HG03064 (cell line): ENCODE measurements around the gene CHN2.
"Not testable (repeated sequence)": the region's sequence is repeated elsewhere in the genome, so short reads cannot be mapped to it uniquely, and the experiment has no call there.

Source experiments
- ATAC-seq: cut with Tn5 transposase; IDR thresholded peaks from one replicate; pipeline ENCODE4 v1.9.1; 2021; ENCODE audit warnings: low read depth; ENCODE audit not compliant: unreplicated experiment

Gene CHN2

DNA sequence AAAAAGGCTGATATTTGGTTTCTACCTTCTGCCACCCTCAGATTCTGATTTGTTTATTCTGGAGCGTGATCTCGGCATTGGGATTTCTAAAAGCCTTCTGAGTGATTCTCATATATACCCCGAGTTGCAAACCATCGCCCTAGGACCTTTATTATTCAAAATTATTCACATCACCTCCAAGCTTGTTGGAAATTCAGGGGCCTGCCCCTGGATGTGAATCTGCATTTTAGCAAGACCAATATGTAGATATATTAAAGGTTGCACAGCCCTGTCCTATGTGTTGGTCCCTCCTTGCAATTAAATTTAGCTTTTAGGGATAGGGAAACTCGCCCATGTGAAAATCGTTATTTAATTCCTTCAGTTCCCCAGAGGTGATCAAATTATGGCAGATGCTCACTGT lies 9.0 kb upstream of the CHN2 start:
- ATAC-seq, result no peak

GRCh38 chr7:29189743-29190201 lies 4.8 kb upstream of the CHN2 start:
- ATAC-seq, result no peak

DNA sequence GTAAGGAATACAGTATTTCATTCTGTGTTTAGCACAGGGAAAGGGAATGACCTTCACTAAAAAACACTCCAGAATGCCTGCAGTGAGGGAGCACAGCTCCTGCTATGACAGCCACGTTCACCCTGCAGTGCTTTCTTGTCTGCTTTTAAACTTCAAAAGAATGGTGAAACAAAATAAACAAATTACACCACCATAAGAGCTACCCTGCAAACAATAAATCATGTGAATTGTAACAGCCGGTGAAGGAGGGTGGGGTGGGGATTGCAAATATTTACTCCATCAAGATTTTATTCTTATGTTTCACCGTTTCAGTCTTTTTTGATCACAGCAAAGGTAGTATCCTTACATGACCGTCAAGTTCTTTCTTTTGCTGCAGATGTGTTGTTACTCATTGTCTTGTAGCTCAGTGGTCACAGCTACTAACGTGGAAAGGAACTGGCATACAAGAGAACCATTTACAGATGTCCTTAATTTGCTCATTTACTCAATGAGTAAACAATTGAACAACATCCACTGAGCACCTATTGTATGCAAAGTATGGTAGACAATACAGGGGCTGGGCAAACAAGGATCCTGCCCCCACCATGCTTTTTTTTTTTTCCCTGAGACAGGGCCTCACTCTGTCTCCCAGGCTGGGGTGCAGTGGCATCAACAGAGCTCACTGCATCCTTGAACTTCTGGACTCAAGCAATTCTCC lies 4.1 kb upstream of the CHN2 start:
- no peak for ATAC-seq

DNA sequence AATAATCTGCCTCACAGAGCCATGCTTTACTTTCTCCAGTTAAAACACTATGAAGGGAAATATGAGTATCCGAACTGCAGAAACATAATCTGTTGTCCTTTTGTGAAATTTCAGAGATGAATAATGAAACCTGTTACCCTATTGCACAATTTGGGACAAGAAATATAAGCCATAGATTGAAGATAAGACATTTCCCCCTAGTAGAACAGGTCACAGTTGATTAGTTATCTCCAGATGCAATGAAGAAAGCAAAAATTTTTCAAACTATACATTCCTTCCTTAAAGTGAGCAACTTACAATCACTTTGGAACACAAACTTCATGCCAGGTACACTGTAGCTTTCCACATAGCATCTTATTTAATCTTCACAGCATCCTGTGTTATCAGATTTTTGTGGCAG lies 2.3 kb upstream of the CHN2 start:
- ATAC-seq, result no peak

DNA sequence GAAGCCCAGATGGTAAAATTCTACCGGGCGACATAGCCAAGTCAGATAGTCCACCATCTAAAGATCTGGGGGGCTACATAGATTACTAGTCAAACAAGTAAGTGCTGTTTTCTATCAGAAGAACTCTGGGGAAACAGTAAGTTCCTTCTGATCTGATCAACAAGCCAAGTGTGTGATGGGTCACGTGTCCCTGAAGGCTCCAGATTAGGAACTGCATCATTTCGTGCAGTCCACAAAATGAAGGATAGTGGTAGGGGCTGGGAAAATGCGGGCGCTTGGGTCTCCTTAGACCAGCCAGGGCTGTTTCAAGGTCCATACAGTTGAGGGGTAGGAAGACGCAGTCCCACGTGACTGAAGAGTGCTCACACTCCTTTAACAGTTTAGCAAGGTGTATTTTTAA lies 1.8 kb upstream of the CHN2 start:
- ATAC-seq, result no peak

DNA sequence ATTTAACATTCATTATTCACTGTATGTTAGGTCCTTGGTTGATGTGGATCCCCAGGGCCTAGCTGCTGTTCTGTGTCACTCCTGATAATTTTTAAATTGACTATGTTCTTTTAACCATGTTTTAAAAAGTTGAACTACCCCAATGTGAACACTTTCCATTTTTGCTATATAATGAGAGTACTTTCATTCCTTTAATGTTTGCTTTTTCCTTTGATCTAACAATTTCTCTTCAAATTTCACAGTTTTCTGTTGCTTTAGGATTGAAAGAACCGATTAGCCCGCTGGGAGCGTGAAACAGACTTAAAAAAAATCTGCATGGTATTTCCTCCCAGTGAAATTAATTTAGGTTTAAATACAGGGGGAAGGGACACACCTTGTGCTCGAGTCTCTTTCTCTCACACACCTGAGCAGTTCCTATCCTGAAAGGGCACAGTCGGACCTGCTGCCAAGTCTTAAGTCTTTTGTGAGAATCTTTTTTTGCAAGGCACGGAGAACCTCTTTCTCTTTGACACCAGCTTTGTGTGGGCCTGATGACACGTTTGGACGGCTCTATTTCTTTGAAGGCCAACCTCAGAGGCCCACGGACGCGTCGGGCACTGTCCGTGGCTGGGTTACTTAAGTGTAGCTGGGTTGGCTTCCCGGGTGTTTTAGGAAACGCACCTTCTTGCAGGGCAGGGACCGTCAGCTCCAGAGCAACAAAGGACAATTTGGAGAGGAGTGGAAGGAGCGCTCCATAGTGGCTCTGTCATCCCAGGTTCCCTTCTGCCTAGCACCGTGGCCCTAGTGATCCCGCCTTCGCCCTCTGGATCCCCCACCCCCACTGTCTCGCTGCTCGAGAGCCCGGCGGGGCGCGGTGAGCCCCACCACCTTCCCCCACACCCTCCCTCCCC lies 1.0 kb upstream of the CHN2 start:
- no peak for ATAC-seq

DNA sequence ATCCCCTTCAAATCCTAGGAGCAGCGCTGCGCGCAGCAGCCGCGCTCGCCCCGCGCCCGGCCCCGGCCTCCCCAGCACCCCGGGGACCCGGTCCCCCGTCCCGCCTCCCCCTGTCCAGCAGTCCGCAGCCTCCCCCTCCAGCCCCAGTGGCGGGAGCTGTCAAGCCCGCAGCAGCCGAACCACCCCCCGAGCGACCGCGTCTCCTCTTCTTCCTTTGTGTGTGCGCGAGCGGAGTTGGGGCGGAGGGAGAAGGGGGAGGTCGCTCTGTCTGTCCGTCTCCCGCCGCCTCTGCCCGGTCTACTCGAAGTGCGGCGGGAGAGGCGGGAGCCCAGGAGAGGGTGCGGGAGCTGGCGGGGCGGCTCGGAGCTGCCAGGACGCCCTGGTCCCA lies 375 bp upstream of the CHN2 start:
- no peak for ATAC-seq

GRCh38 chr7:29196191-29196590 lies 1.6 kb downstream of the CHN2 start:
- ATAC-seq, result no peak

GRCh38 chr7:29196971-29197595 lies 2.5 kb downstream of the CHN2 start:
- ATAC-seq, result no peak

- ATAC-seq, result no peak
Observed at GRCh38 chr7:29197916-29198315, 3.3 kb downstream of the CHN2 start.

DNA sequence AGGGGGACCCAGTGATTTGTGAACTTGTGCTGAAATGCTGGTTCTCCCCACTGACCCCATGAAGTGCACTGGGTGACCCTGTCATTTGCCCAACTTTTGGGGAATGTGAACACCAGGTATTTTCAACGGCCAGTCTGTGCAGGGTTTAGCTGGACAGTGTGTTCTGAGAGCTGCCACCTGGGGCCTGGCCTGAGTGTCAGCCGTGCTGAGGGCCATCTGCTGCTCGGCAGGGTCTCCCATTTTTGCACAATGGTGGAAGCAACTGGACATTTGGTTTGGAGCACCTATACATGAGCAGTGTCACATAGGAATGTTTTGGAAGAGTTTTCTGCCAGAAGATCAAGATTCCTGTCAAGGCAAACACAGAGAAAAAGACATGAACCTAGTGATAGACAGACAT lies 5.2 kb downstream of the CHN2 start:
- ATAC-seq, result no peak

DNA sequence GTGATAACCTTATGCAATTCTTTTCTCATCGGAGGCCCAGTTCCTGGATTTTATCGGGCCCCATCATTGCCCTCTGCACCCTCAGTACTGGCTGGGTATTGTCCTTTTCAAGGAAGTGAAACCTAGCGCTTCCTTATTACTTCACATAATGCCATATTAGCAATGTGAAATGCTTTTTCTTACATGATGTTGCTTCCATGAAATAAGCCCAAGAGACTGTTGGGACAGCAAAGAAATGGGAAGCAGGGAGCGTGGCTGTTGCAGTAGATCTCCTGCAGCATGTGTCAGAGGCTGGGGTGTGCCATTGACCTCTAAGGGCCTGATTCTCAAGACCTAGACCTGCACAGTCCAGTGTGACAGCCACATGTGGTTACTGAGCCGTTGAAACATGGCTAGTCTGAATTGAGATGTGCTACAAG lies 8.1 kb downstream of the CHN2 start:
- no peak for ATAC-seq

DNA sequence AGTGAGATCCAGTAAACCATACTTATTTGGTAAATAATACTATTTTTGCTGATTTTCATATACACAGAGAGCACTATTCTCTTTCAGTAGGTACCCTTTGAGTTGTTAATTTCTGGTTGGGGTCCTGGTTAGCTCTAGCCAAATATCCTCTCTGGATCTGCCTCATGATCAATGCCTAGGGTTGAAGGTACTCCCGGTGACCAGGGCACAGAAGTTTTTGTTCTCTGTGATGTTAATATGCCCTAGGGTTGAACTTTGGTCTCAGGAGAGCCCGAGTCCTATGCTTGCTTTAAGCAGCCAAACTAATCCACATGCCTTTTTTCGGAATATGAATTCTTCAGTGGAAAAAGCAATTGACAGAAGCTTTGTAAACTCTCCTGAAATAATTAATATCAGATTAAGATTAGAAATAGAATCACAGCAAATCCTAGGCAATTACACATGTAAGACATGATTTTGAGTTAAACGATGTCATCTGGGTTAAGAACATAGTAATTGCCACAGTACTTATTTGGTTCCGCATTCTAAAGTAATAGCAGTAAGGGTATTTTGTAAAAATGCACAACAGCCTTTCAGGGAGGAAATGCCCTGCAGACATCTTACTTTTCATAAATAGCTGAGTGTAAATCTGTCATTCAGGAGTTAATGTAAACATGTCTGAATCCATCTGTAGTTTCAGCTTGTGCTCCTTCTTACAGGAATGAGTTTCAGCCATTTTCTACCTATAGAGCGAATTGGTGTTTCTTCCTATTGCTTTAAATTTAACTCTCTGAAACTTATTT lies 10.1 kb downstream of the CHN2 start:
- no peak for ATAC-seq

GRCh38 chr7:29207162-29207801 lies 12.7 kb downstream of the CHN2 start:
- no peak for ATAC-seq

- no peak for ATAC-seq
Observed at GRCh38 chr7:29208410-29209250, 14.1 kb downstream of the CHN2 start.

DNA sequence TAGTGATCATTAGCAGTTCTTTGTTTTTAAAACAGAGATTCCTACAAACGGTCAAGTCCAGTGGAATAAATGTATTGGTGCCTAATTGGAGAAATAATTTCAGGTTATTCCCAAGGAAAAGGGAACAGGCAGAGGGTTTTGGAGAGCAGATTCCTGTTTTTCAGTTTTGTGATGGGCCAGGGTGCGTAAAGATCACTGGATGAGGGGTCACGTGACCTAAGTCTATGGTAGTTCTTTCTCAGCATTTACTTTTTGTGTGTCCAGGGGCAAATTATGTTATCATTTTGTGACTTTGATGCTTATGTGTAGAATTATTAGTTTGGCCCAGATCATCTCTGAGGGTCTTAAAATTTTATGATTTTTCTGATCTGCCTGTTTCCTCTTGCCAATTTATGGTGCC lies 15.2 kb downstream of the CHN2 start:
- ATAC-seq, result no peak

- not testable (repeated sequence) for ATAC-seq
Observed at GRCh38 chr7:29212736-29213135, 18.2 kb downstream of the CHN2 start.

GRCh38 chr7:29214056-29214455 lies 19.5 kb downstream of the CHN2 start:
- no peak for ATAC-seq

GRCh38 chr7:29214816-29215215 lies 20.2 kb downstream of the CHN2 start:
- ATAC-seq, result no peak
